Mesodermal cell (in vitro differentiated cells): Measurements from ENCODE around the gene ISLR.

ENCODE experiments used
- H3K27ac ChIP-seq: 2 replicates; pipeline ENCODE4 v1.7.0; 2013; ENCODE audit warnings: mild to moderate bottlenecking, low read depth, low read length, moderate library complexity; ENCODE audit not compliant: severe bottlenecking
- H3K36me3 ChIP-seq: 2 replicates; pipeline ENCODE4 v1.7.1; 2013; ENCODE audit warnings: mild to moderate bottlenecking, low read length, moderate library complexity; ENCODE audit not compliant: control insufficient read depth, insufficient read depth
- H3K4me1 ChIP-seq: one replicate; pipeline ENCODE4 v1.7.1; 2013; ENCODE audit warnings: mild to moderate bottlenecking, low read length; ENCODE audit not compliant: insufficient read depth, control insufficient read depth, poor library complexity, severe bottlenecking
- H3K4me3 ChIP-seq: 2 replicates; pipeline ENCODE4 v1.7.0; 2013; ENCODE audit warnings: low read length, control low read depth, mild to moderate bottlenecking; ENCODE audit not compliant: insufficient read depth, poor library complexity, severe bottlenecking; ENCODE audit errors: extremely low read depth
- H3K9me3 ChIP-seq: 2 replicates; pipeline ENCODE4 v1.7.1; 2013; ENCODE audit warnings: mild to moderate bottlenecking, low read length, moderate library complexity; ENCODE audit not compliant: control insufficient read depth
- WGBS, 2 experiments: methylation state at CpG; one replicate each; pipeline ENCODE4 v1.1.5; 2013; ENCODE audit warnings: missing lambda C conversion rate in 2 of 2; ENCODE audit not compliant: insufficient coverage in 2 of 2; 5-methylcytosine and 5-hydroxymethylcytosine counted together

Gene ISLR

GRCh38 chr15:74185710-74186348 lies 12.3 kb downstream of the ISLR start:
- Histone ChIP-seq H3K4me1 (no peaks in the 10 kb centered on the region), H3K27ac (no peak overlapping the region), H3K36me3 (peaks cover 8% of the 10 kb centered on the region), H3K4me3 (no peak overlapping the region), H3K9me3 (no peaks in the 10 kb centered on the region)
- 92 to 93% methylated on average over 6 to 7 of the region's 8 CpGs for WGBS, 2 experiments

- Histone ChIP-seq H3K36me3 (peaks cover 17% of the 10 kb centered on the region), H3K27ac (no peak overlapping the region), H3K4me1 (peaks cover 14% of the 10 kb centered on the region), H3K9me3 (no peaks in the 10 kb centered on the region), H3K4me3 (no peak overlapping the region)
- WGBS, 2 experiments, result 96% methylated on average over 9 to 10 of the region's 11 CpGs
These were observed 14.7 kb downstream of the ISLR start for GRCh38 chr15:74188216-74188615.

GRCh38 chr15:74191798-74192197 lies 18.3 kb downstream of the ISLR start:
- peaks cover 30% of the 10 kb centered on the region for H3K36me3 ChIP-seq
- H3K4me1 ChIP-seq, result peaks cover 33% of the 10 kb centered on the region
- H3K27ac ChIP-seq, result no peak overlapping the region
- 83 to 91% methylated on average over 3 of the region's 3 CpGs for WGBS, 2 experiments
- no peak overlapping the region for H3K4me3 ChIP-seq
- no peaks in the 10 kb centered on the region for H3K9me3 ChIP-seq

- no peak overlapping the region for H3K4me3 ChIP-seq
- H3K9me3 ChIP-seq, result no peaks in the 10 kb centered on the region
- no peak overlapping the region for H3K27ac ChIP-seq
- H3K4me1 ChIP-seq, result peaks cover 33% of the 10 kb centered on the region
- WGBS, 2 experiments, result 87 to 100% methylated on average over 1 to 3 of the region's 5 CpGs
- peaks cover 35% of the 10 kb centered on the region for H3K36me3 ChIP-seq
These were observed 19.2 kb downstream of the ISLR start for GRCh38 chr15:74192751-74193150.

GRCh38 chr15:74193299-74193718 lies 19.8 kb downstream of the ISLR start:
- no peaks in the 10 kb centered on the region for H3K9me3 ChIP-seq
- peaks cover 33% of the 10 kb centered on the region for H3K4me1 ChIP-seq
- no peak overlapping the region for H3K4me3 ChIP-seq
- WGBS, 2 experiments, result 78 to 98% methylated on average over 4 of the region's 4 CpGs
- peak overlapping the region; percentile 76 for H3K27ac ChIP-seq
- peaks cover 35% of the 10 kb centered on the region for H3K36me3 ChIP-seq

- Histone ChIP-seq H3K27ac (peak overlapping the region; percentile 76), H3K4me3 (no peak overlapping the region), H3K4me1 (peaks cover 33% of the 10 kb centered on the region), H3K36me3 (peaks cover 35% of the 10 kb centered on the region), H3K9me3 (no peaks in the 10 kb centered on the region)
- 81 to 96% methylated on average over 4 to 5 of the region's 6 CpGs for WGBS, 2 experiments
These were observed 20.4 kb downstream of the ISLR start for GRCh38 chr15:74193905-74194304.

- Histone ChIP-seq H3K4me1 (peaks cover 33% of the 10 kb centered on the region), H3K36me3 (peaks cover 35% of the 10 kb centered on the region), H3K9me3 (no peaks in the 10 kb centered on the region), H3K27ac (peak overlapping the region; percentile 76), H3K4me3 (no peak overlapping the region)
- 97 to 99% methylated on average over 10 to 13 of the region's 13 CpGs for WGBS, 2 experiments
These were observed 21.4 kb downstream of the ISLR start for GRCh38 chr15:74194572-74195559.

- no peaks in the 10 kb centered on the region for H3K9me3 ChIP-seq
- peaks cover 27% of the 10 kb centered on the region for H3K36me3 ChIP-seq
- H3K27ac ChIP-seq, result no peak overlapping the region
- WGBS, 2 experiments, result 88 to 91% methylated on average over 6 to 7 of the region's 7 CpGs
- H3K4me1 ChIP-seq, result peaks cover 43% of the 10 kb centered on the region
- no peak overlapping the region for H3K4me3 ChIP-seq
These were observed 22.7 kb downstream of the ISLR start for GRCh38 chr15:74196175-74196574.

- Histone ChIP-seq H3K36me3 (peaks cover 19% of the 10 kb centered on the region), H3K9me3 (no peaks in the 10 kb centered on the region), H3K4me3 (no peak overlapping the region), H3K27ac (no peak overlapping the region), H3K4me1 (peaks cover 49% of the 10 kb centered on the region)
- 91 to 100% methylated on average over 1 to 7 of the region's 9 CpGs for WGBS, 2 experiments
These were observed 23.9 kb downstream of the ISLR start for GRCh38 chr15:74197176-74197965.

GRCh38 chr15:74199297-74199652 lies 25.8 kb downstream of the ISLR start:
- Histone ChIP-seq H3K4me3 (no peak overlapping the region), H3K9me3 (no peaks in the 10 kb centered on the region), H3K36me3 (peaks cover 18% of the 10 kb centered on the region), H3K4me1 (peaks cover 43% of the 10 kb centered on the region), H3K27ac (no peak overlapping the region)
- 95% methylated on average over 5 to 6 of the region's 6 CpGs for WGBS, 2 experiments
